Stimulated activated CD4-positive, alpha-beta T cell treated with anti-CD3 and anti-CD28 coated beads, Interleukin-4, amount 100 ng/mL, for 4 hours (primary cell): ENCODE results near the gene IQSEC1.

Source experiments
- DNase-seq, 2 experiments: peaks; one replicate each; pipeline ENCODE4 v3.0.0-alpha.2; 2020

IQSEC1 gene

DNA sequence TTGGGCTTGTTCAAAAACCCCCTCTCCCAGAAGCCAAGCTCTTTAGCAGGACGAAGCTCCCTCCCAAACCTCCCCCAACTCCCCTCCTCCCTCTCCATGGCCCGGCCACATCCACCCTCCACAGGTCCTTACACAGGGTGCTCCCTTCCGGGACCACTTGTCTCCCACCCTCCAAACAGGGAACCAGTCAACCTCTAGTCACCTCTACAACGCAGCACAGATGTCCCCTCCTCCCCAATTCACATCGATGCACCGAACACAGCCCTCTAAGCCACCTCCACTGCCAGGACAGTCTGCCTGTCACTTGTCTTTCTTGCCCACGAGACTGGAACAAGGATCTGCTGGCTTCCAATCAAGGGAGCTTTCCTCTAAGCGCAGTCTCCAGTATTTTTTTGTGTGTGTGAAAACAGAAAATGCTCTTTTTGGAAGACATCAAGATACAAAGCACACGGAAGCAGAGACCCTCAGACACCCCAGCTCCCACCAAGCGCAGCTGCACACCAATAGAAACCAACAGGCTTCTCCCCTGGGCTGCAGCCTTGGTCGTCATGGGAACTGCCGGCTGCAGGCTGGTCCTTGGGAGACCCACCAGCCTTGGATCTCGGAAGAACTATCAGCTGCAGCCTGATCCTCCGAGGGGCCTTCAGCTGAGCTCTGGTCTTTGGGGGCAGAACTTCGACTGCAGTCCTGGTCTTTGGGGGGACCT lies 26.5 kb downstream of the IQSEC1 start:
- DNase-seq = no peak

DNA sequence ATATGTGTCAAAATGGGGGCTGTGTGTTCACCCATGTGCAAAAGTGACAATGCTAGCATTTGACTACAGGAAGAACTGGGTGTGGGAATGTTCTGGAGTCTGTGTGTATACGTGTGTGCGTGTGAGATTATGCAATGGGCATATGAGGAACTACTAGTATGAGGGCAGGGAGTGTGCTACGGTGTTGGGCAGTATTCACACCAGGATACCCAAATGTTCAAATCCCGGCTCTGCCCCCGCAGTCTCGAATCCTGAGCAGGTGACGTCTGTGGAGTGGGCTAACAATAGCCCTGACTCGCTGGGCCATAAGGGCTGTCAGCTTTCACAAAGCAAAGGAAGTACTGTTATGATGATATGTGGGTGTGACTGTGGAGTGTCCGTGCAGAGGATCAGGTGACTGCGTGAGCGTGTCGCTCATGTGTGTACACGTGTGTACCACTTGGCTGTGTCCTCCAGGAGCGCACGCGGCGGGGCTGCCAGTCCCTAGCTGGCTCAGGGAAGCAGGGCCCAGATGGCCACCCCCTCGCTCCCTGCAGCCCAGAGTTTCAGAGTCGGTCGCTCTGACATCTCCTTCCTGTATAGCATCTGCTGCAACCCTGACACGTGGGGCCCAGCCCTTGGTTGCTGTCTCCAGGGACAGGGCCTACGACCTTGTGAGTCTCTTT lies 27.2 kb downstream of the IQSEC1 start:
- no peak for DNase-seq

DNA sequence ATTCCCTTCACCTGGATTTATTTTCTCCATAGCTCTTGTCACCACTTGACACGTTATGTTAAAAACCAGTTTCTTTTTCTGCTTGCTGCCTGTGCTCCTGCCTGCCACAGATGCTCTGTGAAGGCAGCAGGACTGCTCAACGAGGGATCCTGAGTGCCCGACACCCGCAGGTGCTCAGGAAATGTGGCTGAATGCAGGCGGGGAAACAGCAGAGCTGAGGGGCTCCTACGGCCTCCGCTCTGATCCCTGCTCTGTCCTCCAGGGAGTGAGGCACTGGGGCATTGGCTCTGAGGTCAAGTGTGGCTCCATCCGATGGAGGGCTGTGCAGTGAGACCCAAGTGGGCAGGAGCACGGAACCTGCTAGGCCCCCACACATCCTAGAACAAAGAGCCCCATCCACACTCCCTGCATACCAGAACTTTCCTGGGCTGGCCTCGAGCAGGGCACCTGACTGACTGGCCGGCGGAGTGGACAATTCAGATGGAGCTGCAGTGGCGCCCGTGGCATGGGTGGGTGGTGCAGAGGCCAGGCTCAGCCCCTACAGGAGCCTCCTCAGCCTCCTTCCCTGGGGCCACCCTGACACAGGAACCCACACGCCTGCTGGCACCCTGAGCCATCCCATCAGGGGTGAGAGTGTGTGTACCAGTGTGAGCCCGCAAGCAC lies 27.9 kb downstream of the IQSEC1 start:
- no peak for DNase-seq

DNA sequence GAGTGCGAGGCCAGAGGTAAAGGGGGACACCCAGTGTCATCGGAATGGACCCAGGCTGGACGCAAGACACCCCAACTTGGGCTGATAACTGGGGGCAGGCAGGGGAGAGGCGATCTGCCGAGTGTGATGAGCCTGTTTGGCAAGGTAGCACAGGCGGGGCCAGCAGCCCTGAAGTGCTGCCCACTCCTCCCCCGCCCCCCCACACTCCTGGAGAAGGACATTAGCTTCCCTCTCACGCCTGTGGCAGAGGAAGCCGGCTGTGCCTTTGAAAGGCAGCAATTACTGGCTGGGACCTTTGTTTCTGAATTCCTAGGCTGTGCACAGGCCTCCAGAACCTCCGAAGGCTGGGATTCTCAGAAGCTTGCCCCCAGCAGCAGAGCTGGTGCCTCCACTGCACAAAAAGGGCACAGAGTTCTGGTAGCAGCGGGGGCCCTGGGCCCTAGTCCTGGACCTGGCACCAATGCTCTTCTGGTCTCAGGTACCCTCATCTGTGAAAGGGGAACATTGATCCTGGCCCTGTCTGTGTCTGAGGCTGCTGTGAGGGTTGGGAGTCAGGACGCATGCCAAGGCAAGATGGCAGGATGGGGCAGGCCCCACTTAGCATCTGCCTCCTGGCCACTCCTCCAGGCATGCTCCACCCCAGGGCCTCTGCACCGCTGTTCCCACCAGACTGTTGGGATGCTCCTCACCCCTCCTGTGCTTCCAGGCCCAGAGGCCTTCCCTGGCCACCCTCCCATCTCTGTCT lies 28.6 kb downstream of the IQSEC1 start:
- no peak for DNase-seq

DNA sequence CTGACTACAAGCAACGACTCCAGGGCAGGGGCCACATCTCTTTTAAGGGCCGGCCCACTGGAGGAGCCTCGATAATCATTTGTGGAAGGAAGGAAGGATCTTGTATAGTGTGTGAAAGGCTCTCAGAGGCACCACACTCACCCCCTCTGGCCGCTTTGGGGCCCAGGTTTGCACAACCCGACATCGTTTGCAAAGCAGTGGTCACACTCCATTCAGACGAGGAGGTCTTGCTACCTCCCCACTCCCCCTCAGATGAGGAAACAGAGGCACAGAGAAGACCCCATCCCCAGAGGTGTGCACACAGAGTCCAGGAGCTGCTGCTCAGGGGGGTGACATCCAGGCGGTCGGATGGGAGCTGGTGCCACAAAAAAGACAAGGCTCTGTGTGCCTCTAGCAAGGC lies 29.6 kb downstream of the IQSEC1 start:
- DNase-seq = no peak

DNA sequence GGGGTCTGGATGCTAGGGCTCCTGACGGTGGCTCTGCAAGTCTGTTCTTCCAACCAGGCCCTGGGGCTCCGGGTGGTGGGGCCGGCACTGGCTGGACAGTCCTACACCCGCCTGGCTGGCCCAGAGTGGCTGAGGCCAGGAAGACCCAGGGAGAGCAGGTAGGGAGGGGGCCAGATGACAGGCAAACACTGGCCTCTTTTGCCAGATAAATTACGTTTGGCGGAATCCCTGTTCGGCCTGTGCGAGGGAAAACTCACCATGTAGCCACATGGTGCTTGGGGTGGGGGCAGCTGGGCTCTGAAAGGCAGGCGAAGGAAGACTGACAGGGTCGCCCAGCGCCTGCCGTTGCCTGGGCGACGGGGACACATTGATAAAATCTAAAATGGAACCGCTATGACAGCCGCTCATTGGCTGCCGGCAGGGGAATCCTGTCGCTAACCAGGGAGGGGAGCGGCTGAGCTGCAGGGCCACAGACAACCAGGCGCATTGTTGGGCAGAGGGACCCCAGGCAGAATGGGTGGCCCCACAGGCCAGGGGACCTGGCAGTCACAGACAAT lies 30.4 kb downstream of the IQSEC1 start:
- DNase-seq = no peak

DNA sequence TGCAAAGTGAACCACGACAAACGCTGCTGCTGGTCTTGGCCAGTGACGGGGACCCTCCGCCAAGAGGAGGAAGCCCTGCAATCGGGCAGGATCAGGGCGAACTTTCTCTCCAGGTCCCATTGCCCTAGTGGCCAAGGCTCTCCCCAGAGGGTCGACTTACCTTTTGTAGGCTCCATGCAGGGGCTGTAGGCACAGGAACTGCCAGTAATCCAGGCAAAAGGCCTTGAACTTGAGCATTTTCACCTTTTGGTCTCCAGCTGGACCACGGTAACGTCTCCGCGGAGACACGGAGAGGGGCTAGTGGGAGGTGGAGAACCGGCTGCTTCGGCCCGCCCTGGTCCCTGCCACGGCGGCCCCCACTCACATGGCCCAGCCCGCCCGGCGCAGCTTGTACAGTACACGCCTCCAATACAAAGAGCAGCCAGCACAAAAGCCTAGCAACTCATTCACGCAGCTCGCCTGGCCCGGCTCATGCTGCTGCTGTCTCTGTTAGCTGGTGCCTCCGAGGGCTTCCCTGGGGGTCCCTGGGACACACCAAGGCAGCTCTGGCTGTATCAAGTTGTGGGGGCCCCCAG lies 31.0 kb downstream of the IQSEC1 start:
- DNase-seq = no peak

DNA sequence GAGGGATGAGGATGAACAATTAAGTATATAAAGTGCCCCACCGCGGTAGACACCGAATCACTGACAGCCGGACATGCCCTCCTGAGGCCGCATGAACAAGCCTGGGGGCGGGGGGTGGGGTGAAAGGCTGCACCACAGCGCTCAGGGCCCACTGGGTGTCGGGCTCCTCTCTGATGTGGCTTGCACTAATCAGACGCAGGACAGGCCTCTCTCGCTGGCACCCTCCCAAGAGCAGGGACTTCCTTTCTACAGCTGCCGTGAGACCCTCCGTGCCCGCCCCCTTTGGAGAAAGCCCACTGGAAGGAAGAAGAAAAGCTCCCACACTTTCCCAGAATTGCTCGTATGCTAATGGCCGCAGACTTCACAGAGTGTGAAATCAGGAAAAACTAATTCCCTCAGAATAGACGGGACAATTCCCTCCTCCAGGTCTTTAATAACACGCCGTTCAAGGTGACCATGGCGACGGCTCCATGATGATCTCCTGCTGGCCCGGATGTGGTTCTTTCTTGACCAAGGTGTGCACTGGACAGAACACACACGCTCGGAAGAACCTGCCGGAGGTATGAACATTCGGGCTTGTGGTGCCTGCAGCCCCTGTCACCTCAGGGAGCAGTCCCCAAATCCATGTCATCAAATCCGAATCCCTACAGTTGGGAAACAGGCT lies 32.0 kb downstream of the IQSEC1 start:
- no peak for DNase-seq

DNA sequence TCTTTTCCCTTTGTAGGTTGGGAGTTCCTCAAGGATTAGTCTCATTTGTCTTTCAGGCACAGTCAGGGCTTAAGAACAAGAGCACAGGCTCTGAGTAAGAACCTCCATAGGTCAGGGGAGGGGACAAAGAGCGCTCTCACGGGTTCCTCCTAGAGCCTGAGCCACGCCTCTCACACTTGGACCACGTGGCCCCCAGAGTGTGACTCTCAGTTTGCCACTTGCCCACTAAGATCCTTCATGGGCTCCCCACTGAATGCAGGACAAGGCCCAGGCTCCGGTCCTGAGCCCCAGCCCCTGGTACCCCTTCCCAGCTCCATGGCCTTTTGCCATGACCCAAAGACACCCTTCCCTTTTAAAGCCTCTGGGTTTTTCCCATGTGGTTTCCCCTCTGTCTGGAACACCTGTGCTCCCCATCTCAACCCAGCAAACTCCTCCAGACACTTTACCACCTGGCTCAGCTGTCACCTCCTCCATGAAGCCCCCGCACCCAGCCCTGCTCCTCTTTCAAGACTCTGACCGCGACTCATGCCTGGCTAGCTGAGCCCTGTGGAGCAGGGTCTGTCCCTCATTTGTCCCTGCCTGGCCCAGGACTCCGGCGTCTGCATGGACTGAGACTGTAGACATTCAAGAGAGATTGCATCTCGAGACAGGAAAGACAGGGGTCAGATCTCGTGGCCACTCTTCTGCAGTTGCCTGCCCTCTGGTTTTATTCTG lies 32.7 kb downstream of the IQSEC1 start:
- DNase-seq = peak in 1 of 2 experiments; percentile 24

DNA sequence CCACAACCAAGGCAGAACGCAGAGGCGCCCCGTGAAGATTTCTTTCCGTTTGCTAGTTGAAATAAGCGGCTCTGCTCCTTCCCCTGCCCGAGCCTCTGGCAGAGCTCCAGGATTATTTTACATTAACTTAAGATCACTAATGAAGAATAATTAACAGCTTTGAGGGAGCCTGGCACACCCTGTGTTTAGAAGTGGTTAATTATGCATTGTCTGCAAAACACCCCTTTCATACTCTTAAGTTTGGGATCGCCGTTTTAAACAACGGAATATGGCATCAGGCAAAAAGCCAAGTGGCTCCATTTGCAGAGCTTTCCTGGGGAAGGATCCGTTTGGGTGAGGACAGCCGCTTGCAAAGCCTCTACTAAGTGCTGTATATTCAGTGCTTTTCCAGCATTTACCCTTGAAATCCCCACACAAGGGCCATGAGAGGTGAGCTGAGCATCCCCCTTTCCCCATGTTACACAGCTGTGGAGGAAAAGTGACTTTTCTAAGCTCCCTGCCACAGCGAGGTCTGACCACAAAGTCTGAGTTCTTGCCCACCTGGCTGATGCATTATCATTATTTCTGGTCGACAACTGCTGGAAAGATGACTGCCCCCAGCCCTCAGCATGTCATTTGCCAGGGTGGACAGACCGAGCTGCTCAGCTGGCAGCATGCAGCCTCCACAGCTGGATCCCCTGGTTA lies 33.9 kb downstream of the IQSEC1 start:
- DNase-seq = no peak

DNA sequence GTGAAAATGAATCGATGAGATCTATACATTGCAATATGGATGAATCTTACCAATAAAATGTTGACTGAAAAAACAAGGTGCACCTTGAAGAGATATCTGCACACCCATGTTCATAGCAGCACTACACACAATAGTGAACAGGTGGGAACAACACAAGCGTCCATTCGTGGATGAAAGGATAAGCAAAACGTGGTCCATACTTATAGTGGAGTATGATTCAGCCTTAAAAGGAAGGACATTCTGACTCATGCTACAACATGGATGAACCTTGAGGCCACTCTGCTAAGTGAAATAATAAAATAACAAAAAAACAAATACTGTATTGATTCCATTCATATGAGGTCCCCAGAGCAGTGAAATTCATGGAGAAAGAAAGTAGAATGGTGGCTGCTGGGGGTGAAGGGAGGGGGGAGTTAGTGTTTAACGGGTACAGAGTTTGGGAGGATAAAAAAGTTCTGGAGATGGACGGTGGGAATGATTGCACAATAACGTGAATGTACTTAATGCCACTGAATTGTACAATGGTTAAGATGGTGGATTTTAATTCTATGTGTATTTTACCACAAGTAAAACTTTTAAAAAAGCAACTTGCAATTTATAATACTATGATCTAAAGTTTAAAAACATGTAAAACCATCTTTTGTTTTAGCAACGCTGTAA lies 35.6 kb downstream of the IQSEC1 start:
- DNase-seq = no peak

DNA sequence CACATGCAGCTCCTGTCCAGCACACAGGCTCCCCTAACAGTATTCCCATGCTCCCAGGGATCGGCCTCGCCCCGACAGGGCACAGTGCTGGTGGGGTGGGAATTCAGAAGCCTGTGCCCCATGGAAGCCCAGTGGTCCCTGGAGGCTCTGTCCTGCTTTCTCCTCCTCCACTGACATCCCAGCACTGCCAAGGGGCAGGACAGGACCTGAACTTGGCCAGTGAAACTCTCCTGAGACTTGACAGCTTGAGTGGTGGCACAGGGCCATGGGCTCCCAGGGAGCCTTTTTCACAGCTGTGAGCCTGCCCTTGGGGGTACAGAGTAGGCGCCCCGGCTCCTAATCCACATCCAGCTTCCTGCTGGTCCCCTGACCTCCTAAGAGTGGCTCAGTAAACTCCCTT lies 38.4 kb downstream of the IQSEC1 start:
- DNase-seq = no peak

DNA sequence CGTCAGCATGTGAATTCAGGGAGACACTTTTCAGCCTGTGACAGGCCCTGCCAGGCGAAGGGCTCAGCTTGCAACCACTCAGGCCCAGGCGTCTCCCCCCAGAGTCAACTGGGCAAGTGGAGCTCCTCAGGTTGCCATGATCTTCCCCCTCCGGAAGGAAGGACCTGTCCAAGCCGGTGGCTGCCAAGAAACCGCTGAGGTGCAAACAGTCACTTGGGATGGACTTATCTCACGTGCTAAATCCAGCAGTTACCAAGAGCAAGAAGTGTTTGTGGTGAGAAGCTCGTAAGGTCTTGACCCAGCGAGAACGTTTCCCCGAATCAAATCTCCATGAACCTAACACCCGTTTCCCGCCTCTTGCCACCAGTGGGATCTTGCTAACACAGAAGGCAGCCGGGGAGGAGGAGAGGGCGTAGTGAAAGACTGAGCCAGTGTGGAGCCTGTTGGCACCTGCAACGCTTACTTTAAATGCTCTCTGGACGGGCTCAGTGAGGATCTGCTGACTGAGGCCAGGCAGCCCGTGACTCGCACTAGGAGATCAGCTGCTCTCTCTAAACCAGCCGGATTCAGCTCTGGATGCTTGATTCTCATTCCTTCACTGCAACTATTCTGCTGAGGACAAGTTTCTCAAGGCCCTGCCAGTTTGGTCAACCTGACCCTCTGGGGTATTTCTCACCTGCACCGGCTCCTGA lies 39.0 kb downstream of the IQSEC1 start:
- DNase-seq = no peak

DNA sequence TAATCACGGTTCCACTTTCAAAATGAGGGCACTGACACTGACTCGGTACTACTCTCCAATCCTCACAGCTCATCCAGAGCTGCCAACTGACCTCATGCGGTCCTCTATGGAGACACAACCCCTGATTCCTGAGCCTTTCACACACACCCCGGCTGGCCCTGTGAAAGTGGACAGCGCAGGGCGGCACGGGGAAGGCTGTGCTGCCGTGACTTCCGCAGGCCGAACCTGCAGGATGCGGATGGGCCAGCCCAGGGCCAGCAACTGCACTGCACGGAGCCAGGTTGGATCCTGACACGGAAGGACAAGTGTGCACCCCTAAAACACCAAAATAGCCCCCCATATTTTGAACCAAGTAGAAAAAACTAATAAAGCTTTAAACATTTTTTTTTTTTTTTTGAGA lies 41.0 kb downstream of the IQSEC1 start:
- no peak for DNase-seq

DNA sequence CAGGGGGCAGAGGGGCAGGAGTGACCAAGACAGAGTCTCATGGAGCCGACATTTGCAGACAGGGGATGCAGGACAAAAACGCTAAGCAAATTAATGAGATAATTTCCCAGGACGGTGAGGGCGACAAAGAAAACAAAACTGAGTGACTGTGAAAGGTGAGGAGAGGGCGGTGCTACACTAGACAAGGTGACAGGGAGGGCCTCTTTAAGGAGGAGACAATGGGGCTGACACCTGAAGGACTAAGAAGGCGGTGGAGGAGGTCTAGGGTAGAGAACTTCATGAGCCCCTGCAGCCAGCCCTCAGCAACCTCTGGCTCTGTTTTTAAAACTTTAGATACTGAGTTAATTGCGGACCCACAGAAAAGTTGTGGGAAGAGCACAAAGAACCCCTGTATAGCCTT lies 41.6 kb downstream of the IQSEC1 start:
- DNase-seq = no peak

DNA sequence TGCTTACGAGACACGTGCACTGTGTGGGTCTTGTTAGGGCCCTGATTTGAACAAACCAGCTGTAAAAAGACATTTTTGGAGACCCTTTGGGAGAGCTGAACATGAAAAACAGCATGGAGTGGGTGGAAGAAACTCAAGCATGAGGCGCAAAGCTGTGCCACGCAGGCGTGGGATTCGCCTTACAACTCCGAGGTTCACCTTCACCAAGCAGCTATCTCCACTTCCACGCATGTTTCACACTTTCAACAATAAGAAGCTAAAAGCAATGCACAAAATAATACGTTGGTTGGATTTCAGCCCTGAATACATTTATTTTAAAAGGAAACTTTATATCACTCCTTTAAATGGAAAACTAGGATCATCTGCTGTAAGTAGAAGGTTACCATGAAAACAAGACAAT lies 42.5 kb downstream of the IQSEC1 start:
- no peak for DNase-seq

DNA sequence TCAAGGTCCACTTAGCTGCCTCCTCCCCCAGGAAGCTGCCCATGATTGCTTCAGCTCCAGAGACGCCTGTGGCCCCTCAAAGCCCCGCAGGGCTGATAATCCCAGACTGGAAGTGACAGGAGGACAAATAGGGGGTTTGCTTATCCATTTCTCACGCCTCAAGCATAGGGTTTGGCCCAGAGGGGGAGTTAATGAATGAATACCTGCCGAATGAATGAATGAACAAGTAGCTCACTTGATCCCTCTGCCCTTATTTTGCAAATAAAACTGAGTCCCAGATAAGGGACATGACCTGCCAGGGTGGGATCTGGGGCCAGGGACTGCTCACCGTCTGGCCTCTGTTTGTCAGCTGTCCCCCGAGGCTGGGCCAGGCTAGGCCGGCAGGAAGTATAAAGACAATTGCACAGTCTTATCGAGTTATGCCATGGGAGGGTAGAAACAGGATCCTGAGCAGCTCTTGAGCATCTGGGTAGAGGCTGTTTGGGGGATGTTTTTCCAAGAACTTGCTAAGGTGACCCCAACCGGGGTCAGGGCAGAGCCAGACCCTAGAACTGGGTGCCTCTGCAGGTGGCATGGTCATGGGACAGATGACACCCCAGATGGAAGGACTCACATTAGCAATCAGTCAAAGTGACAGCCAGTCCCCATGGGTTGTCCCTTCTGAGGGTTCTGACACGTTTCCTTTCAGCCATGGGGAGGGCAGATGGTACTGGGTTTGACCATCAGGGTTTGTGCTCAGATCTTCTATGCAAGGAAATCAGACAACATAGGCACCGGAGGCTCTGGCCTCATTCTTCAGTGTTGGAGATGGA lies 45.0 kb downstream of the IQSEC1 start:
- DNase-seq = no peak

DNA sequence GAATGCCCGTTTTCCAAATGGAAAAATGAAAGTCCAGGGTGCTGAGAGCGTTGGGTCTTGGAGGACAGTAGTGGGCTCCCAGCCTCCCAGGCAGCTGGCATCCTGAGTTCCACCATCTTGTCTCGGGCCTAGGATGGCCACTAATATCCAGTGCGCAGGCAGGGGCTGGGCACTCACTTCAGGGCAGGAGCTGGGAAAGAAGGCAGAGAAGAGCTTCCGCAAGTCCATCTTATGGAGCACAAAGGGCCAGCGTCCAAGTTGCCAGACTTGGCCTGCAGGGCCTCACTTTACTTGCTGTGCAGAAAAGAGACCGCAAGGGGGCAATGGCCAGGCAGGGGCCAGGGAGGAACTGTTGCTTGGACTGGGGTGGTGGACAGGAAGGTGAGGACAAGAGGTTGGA lies 46.1 kb downstream of the IQSEC1 start:
- no peak for DNase-seq

DNA sequence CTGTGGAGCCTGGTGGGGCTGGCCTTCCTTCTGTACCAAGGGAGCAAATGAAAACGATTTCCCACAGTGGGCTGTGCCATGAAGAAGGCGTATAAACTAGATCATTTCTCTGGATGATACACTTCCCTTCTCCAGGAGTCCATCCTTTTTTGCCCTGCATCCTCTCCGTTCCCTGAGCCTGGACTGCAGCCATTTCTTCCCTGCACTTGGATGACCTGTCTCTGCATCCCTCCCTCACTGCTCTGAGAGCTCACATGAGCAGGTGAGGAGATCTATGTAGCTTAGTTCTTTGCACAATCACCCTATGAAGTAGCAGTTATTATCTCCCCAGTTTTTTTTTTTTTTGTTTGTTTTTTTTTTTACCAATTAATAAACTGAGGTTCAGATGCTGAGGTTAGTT lies 46.7 kb downstream of the IQSEC1 start:
- no peak for DNase-seq
